ENCODE results near the gene NEDD4L.

DNA sequence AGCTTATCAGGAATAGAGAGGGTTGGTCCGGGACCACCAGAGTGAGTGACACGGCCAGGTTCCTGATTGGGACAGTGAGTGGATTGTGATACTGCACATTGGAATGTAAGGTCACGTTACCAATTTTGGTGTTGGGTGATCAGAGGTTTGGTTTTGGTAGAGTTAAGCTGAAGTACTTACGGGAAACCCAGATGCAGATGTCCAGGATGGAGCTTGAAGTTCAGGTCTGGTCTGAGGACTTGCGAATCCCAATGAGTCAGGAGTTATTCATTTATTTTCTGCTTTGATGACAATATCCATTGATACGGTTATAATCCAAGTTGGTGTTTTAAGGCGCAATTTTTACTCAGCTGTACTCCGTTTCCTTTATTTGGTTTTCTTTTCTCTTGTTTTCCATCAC, 311.2 kb downstream of the NEDD4L start:
- no peak for TF ChIP-seq CTCF (IDR thresholded peaks at IDR 0.05)
- TF ChIP-seq POLR2A (IDR thresholded peaks at IDR 0.05): no peak
- TF ChIP-seq EP300 (IDR thresholded peaks at IDR 0.05): no peak

Measured in sigmoid colon (tissue), 4 donors.